RWPE1 (cell line): ENCODE data around the gene RAB3IL1.

Experiments used
- CTCF ChIA-PET: fragments of 350-600 bp; sonication (Branson Sonifier 250); formaldehyde crosslinking; extraction: SDS; loops from one replicate; lab custom pipeline; 2021; lab: Yijun Ruan, JAX
- POLR2A ChIA-PET: fragments of 400-600 bp; formaldehyde crosslinking; extraction: SDS; loops from one replicate; lab custom pipeline; 2020; ENCODE audit warnings: antibody characterized with exemption; ENCODE audit not compliant: low non-redundant PET; lab: Yijun Ruan, JAX
- DNase-seq: peaks from one replicate; pipeline ENCODE4 v3.0.0; 2012; ENCODE audit warnings: low spot score
- H3K27ac ChIP-seq: fragments of 450-650 bp; 2 replicates; pipeline ENCODE4 v1.5.1; 2017
- CTCF ChIP-seq: fragments of 450-650 bp; conservative IDR thresholded peaks from 2 replicates; pipeline ENCODE4 v1.5.1; 2017; ENCODE audit warnings: low read depth, mild to moderate bottlenecking

The RAB3IL1 gene

GRCh38 chr11:61947486-61948210 lies 30.3 kb upstream of the RAB3IL1 start:
- peak; percentile 81 for DNase-seq
- no peak overlapping the region for H3K27ac ChIP-seq
- ChIA-PET POLR2A (no interaction called here), CTCF (interaction anchor here (0.5 to 4.5 kb wide), 30 partner anchors 10 to 1751 kb away, joined by 3 to 62 read pairs (median 4); partner anchors contain the start of gene FADS1)
- peak; percentile 92 for TF ChIP-seq CTCF

GRCh38 chr11:61946894-61947293 lies 29.5 kb upstream of the RAB3IL1 start:
- ChIA-PET POLR2A (no interaction called here), CTCF (interaction anchor here (0.6 to 4.5 kb wide), 22 partner anchors 8 to 162 kb away, joined by 3 to 62 read pairs (median 5); no protein-coding TSS in a partner anchor)
- no peak for DNase-seq
- no peak for TF ChIP-seq CTCF
- no peak overlapping the region for H3K27ac ChIP-seq

- no peak for TF ChIP-seq CTCF
- CTCF ChIA-PET, result interaction anchor here (0.7 to 1.3 kb wide), 3 partner anchors 28 to 74 kb away, joined by 3 to 4 read pairs (median 3); partner anchors contain the start of gene RAB3IL1
- no peak overlapping the region for H3K27ac ChIP-seq
- DNase-seq, result no peak
- POLR2A ChIA-PET, result no interaction called here
Observed at GRCh38 chr11:61945191-61945590, 27.8 kb upstream of the RAB3IL1 start.

GRCh38 chr11:61940466-61940865 lies 23.1 kb upstream of the RAB3IL1 start:
- TF ChIP-seq CTCF, result no peak
- ChIA-PET CTCF (interaction anchor here (1.4 kb wide), 1 partner anchor 41 kb away, joined by 7 read pairs; no protein-coding TSS in a partner anchor), POLR2A (no interaction called here)
- H3K27ac ChIP-seq, result no peak overlapping the region
- DNase-seq, result no peak

- H3K27ac ChIP-seq, result no peak overlapping the region
- ChIA-PET CTCF (interaction anchor here (1.2 to 3.3 kb wide), 2 partner anchors 12 to 37 kb away, joined by 7 to 9 read pairs; no protein-coding TSS in a partner anchor), POLR2A (no interaction called here)
- TF ChIP-seq CTCF, result no peak
- no peak for DNase-seq
Observed at GRCh38 chr11:61935861-61936260, 18.5 kb upstream of the RAB3IL1 start.

GRCh38 chr11:61930933-61931332 lies 13.6 kb upstream of the RAB3IL1 start:
- ChIA-PET CTCF (interaction anchor here (0.6 to 1.6 kb wide), 3 partner anchors 17 to 530 kb away, joined by 3 to 5 read pairs (median 4); no protein-coding TSS in a partner anchor), POLR2A (no interaction called here)
- no peak for DNase-seq
- no peak for TF ChIP-seq CTCF
- no peak overlapping the region for H3K27ac ChIP-seq
